Measurements from ENCODE around the gene CMAS. TPM values are rescaled to one million over a fixed set of nuclear protein-coding genes. Genes with fewer than 3 reads are reported as not detected.

CMAS gene
- total and polyA plus RNA-seq, 8 donors, result 23.4 to 52.0 (median 40.8) TPM

DNA sequence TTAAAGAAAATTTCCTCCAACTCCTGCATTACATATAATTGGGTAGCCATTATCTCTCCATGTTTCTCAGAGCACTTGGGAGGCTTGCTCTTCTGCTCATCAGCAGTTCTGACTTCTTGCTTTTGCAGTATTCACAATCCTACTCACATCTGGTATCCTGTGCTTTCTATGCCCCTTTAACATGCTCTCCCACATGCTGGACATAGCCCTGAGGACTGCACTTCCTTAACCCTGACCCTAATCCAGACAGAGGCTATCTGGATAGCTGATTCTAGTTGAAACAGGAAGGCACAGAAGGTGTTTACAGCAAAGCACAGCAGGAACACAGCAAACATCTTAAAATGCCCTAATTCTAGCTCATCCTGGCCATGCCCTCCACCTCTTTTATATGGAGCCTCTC is 7.3 kb upstream of the CMAS start:
- TF ChIP-seq, protein P1, sequence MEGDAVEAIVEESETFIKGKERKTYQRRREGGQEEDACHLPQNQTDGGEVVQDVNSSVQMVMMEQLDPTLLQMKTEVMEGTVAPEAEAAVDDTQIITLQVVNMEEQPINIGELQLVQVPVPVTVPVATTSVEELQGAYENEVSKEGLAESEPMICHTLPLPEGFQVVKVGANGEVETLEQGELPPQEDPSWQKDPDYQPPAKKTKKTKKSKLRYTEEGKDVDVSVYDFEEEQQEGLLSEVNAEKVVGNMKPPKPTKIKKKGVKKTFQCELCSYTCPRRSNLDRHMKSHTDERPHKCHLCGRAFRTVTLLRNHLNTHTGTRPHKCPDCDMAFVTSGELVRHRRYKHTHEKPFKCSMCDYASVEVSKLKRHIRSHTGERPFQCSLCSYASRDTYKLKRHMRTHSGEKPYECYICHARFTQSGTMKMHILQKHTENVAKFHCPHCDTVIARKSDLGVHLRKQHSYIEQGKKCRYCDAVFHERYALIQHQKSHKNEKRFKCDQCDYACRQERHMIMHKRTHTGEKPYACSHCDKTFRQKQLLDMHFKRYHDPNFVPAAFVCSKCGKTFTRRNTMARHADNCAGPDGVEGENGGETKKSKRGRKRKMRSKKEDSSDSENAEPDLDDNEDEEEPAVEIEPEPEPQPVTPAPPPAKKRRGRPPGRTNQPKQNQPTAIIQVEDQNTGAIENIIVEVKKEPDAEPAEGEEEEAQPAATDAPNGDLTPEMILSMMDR (IDR thresholded peaks at IDR 0.05), result no peak
- ATAC-seq (no peak), DNase-seq (no peak)
- Histone ChIP-seq H3K27me3 (no peaks in the 10 kb centered on the region), H3K4me1 (no peaks in the 10 kb centered on the region), H3K36me3 (no peaks in the 10 kb centered on the region), H3K27ac (no peak overlapping the region), H3K9me3 (no peaks in the 10 kb centered on the region), H3K4me3 (no peak overlapping the region)
- intact Hi-C loops (cut with DNase I), result no loop called here

DNA sequence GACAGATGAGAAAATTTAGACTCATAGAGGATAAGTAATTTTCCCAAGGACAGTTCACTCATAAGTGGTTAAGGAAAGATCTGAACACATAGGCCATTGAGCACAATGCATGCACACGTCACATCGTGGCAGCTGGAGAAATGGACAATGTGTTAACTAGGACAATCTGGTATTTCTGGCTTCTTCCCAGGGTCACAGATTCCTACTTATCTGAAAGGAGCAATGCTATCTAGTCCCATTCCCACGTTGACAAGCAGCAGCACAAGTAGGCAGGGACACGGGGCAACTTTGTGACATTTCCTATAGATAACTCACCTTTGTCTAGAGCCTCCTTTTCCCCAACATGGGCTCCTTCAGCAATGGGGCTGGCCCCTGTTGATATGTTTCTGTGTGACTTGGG is 6.7 kb upstream of the CMAS start:
- Histone ChIP-seq H3K4me3 (no peak overlapping the region), H3K9me3 (no peaks in the 10 kb centered on the region), H3K4me1 (no peaks in the 10 kb centered on the region), H3K27ac (no peak overlapping the region), H3K27me3 (no peaks in the 10 kb centered on the region), H3K36me3 (no peaks in the 10 kb centered on the region)
- TF ChIP-seq, protein P1 (IDR thresholded peaks at IDR 0.05), result no peak
- ATAC-seq (no peak), DNase-seq (no peak)
- intact Hi-C loops (cut with DNase I), result no loop called here

DNA sequence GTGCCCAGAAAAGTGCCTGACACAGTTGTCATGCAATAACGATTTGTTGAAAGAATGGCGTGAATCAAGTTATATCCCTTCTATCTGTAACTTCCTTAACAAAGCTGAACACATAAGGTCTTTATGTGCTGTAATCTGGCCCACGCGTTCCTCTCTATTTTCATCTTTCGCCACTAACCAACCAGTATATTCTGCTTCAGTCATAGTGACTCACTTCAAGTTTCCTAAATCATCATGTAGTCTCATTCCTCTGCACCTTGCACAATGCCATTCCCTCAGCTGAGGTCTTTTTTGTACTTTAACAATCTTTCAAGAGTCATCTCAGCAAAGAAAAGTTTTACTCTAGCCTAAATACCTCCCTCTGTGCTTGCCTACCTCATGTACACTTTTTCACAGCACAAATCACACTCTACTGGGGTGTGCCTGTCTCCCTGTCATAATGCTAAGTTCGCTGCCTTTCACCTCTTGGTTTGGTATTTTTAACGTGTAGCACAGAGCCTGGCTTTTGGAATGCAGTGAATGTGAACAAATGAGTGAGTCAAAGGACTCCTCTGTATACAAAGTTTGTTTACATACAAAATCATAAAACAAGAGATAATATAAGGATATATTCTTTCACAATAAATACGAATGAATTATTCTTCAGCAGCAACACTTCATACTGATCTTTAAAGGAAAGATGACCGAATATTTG is 2.9 kb upstream of the CMAS start:
- ATAC-seq (no peak), DNase-seq (no peak)
- Histone ChIP-seq H3K36me3 (no peaks in the 10 kb centered on the region), H3K4me3 (no peak overlapping the region), H3K27ac (no peak overlapping the region), H3K4me1 (peaks cover 0 to 11% of the 10 kb centered on the region in 2 donors), H3K27me3 (no peaks in the 10 kb centered on the region), H3K9me3 (no peaks in the 10 kb centered on the region)
- TF ChIP-seq, protein P1 (IDR thresholded peaks at IDR 0.05), result no peak
- intact Hi-C loops (cut with DNase I), result no loop called here

DNA sequence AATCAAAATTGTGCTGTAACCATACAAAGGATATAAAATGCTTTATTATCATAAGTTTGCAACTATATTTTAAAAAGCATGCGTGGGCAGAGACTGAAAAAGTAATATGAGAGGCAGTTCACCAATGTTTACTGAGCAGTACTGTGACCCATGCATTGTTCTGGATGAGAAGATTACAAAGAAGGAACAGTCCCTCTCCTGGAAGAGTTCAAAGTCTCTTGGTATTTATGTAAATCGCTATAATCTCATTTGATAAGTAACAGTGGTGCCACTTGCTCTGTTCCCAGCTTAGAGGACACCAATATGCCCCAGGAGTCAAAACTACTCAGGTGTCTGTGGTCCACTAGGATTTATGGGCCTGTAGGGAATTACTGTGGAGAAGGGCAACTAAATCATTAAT is 2.1 kb upstream of the CMAS start:
- no peak overlapping the region for H3K27ac ChIP-seq
- ATAC-seq (no peak), DNase-seq (no peak)
- no peak overlapping the region for H3K4me3 ChIP-seq
- no peaks in the 10 kb centered on the region for H3K9me3 ChIP-seq
- H3K27me3 ChIP-seq, result no peaks in the 10 kb centered on the region
- intact Hi-C loops (cut with DNase I), result no loop called here
- H3K4me1 ChIP-seq, result peaks cover 0 to 15% of the 10 kb centered on the region in 2 donors
- TF ChIP-seq, protein P1 (IDR thresholded peaks at IDR 0.05), result no peak
- no peaks in the 10 kb centered on the region for H3K36me3 ChIP-seq

DNA sequence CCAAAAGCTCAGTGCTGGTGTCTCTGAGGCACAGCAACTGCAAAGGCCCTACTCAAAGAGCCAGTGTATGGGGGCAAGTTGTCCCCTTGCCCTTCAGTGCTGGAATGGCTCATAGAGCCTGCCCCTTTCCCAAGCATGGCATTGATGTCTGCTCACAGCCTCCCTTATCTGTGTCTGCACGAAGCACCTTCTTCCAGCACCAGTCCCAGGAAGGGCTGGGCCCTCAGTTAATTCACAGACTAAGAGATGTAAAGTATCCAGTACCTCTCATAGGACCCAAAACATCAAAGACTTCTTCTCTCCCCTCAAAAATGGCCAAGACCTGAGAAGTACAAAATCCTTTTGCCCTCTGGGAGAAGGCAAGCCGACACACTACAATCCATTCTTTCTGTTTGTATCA is 1.6 kb upstream of the CMAS start:
- no peak overlapping the region for H3K27ac ChIP-seq
- intact Hi-C loops (cut with DNase I), result no loop called here

More for the DNA sequence above, 1.6 kb upstream of the CMAS start:
- H3K36me3 ChIP-seq, result no peaks in the 10 kb centered on the region
- no peaks in the 10 kb centered on the region for H3K9me3 ChIP-seq
- no peaks in the 10 kb centered on the region for H3K27me3 ChIP-seq
- H3K4me1 ChIP-seq, result peaks cover 0 to 15% of the 10 kb centered on the region in 2 donors
- no peak overlapping the region for H3K4me3 ChIP-seq
- TF ChIP-seq, protein P1 (IDR thresholded peaks at IDR 0.05), result no peak
- DNase-seq (no peak), ATAC-seq (no peak)

Data from left lung (tissue), 10 donors.